GM19240 (cell line): ENCODE results near the gene HACD3.

Experiments
- DNase-seq: peaks from one replicate; pipeline ENCODE4 v3.0.0; 2011; ENCODE audit warnings: low spot score; ENCODE audit not compliant: insufficient read length

Gene HACD3

DNA sequence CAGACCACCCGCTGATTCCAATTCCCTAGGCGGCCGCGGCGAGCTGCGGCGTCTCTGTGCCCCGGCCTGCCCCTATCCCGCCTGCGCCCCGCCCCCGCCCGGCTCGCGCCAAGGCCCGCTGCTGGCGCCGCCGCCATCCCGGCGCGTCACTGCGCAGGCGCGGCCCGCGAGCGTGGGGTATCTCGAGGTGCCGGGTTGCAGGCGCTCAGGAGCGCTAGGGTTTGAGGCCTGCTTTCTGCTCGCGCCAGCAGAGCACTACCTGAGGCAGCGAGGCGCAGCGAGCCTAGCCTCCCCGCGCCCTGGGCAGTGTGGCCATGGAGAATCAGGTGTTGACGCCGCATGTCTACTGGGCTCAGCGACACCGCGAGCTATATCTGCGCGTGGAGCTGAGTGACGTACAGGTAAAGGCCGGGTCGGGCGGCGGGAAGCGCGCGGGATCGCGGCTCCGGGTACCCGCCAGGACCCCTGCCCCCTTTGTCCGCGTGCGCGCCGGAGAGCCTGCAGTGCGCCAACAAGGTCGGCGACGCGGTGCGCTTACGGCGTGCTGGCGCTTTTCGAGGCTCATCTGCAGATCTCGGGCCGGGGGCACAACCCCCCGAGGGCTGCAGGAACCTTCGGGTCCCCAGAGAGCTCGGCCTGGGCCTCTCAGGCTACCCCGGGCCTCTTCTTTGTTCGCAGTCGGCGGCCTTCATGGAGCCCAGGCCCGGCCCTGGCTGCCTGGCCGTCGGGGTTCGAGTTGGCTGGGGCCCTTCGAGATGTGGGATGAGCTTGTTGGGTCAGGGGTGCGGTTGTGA, at the start of gene HACD3:
TSS of gene HACD3 (plus strand) at position 146 of the 794 bp plus-strand sequence. CDS start at position 315, 169 bp downstream.
- peak; percentile 83 for DNase-seq

- no peak for DNase-seq
These were observed 45.4 kb upstream of the HACD3 start for GRCh38 chr15:65484876-65485275.

DNA sequence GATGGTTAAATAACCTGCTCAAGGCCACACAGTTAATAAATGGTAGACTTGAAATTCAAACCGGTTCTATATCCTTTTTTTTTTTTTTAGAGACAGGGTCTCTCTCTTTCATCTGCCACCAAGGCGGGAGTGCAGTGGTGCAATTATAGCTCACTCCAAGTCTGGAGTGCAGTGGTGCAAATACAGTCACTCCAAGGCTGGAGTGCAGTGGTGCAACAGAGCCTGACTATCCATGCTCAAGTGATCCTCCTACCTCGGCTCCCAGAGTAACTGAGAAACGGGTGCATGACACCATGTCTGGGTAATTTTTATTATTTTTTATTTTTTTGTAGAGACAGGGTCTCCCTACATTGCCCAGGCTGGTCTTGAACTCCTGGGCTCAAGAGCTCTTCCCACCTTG, 36.2 kb upstream of the HACD3 start:
- DNase-seq, result no peak

- no peak for DNase-seq
These were observed 20.9 kb upstream of the HACD3 start for GRCh38 chr15:65509321-65509720.

DNA sequence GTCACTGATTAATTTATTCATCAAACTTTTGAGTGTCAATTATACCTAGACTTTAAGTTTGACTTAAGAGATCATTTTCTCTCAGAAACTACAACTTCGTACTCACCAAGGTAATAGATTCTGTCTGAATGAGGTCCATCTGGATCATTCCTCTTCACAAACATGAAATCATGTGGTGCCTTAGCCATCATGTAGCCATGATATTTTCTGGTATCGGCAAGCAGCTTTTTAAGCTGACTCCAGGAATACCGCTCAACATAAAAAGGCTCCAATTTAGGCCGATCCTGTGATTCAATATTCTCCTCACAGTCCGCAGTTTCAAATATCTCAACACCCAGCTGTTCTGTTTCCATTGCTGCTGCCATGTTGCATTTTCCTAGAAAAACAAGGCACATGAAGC, 18.1 kb upstream of the HACD3 start:
- DNase-seq, result no peak

DNA sequence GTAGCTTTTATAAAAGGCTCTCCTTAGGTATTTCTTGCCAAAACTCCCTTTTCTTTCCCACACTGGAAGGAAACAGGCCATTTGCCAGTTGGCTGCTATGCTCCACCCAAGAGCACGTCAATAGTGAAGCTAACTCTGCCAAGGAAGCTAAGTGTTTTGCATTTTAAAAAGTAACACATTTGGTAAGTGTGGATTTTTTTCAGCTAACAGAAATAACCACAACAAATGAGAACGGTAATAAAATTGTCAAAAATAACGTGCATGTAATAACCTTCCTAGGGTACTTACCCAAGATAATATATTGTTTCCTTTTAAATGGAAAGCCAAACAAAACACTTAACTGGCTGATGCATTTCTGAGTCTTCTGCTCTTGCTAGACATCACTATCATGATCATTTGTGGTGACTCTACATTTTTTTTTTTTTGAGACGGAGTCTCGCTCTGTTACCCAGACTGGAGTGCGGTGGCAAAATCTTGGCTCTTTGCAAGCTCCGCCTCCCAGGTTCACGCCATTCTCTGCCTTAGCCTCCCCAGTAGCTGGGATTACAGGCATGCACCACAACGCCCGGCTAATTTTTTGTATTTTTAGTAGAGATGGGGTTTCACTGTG, 17.4 kb upstream of the HACD3 start:
- no peak for DNase-seq

- peak; percentile 81 for DNase-seq
These were observed 13.0 kb upstream of the HACD3 start, which contains the start of gene DPP8 for GRCh38 chr15:65516997-65517865. TSS of gene DPP8 (minus strand) at chr15:65517689. CDS start at chr15:65512553, 5,136 bp downstream.

- no peak for DNase-seq
These were observed 12.4 kb upstream of the HACD3 start for GRCh38 chr15:65517866-65518207.

DNA sequence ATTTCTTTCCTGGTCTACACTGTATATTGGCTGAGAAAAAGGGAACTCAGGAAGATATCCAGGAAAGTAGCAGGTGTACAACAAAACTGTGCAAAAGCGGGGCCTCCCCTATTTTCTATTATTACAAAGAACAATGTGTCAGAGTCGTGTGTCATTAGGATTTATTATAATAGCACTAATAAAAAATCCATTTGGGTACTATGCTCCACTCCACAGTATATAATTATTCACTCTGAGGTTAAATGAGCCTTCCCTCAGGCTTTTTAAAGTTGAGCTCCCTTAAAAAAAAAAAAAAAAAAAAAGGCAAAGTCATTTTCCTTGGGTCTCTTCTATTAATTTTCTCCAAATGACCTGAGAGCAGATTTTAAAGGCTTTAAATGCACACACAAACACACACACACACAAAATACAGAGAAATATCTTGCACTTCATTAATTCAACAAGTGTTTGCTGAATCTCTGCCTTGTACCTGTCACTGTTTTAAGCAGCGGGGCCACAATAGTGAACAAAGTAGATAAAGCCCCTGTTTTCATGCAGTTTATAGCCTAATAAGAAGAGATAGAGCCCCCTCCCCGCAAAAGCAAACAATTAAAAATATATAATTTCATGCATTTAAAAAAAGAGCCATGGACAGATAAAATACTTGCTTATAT, 11.5 kb upstream of the HACD3 start:
- DNase-seq, result no peak

DNA sequence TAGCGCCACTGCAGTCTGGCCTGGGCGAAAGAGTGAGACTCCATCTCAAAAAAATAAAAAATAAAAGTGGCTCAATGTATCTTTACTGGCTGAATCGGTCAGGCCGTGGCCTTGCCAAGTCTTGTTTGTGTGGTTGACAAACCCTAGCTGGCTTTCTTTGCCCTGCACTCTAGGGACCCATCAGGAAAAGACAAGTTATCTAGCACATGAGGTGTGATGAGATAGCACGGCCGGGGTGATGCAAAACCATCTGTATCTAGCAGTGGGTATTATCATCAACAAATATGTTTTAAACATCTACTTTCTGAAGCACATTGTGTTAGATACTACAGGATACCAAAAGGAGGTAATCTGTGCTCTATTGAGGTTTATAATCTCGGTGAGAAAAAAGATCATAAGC, 8.9 kb upstream of the HACD3 start:
- no peak for DNase-seq

DNA sequence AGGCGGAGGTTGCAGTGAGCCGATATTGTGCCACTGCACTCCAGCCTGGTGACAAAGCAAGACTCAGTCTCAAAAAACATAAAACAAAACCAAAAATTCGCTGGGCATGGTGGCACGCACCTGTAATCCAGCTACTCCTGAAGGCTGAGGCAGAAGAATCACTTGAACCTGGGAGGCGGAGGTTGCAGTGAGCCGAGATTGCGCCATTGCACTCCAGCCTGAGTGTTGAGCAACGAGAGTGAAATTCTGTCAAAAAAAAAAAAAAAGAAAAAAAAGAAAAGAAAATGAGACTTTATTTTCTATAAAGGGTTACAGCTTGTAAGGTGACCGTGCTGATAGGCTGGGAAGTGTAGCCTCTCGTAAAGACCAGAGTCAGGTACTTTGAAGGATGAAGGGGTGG, 6.0 kb upstream of the HACD3 start:
- DNase-seq, result no peak

GRCh38 chr15:65525622-65526021, 4.6 kb upstream of the HACD3 start:
- no peak for DNase-seq

DNA sequence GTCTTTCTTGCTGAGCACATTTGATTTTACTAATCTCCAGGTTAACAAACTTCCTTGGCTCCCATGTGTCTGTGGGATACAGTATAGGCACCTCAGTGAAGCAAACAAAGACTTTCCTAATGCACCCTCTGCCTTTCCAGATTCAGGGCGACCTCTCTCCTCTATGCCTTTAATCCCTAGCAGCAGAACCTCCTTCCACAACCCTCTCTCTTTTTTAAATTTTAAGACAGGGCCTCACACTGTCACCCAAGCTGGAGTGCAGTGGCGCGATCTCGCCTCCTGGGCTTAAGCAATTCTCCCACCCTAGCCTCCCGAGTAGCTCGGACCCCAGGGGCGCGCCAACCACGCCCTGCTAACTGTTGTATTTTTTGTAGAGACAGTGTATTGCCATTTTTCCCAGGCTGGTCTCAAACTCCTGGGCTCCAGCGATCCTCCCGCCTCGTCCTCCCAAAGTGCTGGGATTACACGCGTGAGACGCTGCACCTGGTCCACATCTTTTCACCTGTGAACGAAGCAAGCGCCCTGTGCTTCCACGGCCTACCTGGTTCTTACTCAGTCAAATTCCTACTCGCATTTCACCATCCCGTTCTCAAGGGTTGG, 1.7 kb upstream of the HACD3 start:
- no peak for DNase-seq

- DNase-seq, result no peak
These were observed 423 bp upstream of the HACD3 start for GRCh38 chr15:65529762-65530317.

DNA sequence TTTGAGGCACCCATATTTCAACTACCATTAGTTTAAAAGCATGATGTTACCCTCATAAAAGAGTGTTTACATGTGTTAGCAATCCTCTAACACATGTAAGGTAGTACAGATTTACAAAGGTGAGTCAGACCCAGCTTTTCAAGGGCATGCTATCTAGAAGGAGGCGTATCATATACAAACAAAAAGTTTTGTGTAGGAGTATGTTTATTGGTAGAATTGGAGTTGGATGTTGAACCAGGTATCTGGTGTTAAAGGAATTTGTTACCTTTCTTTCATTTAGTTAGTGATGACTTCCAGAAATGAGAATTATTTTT, 2.4 kb downstream of the HACD3 start:
- DNase-seq, result no peak

GRCh38 chr15:65533057-65533756, 2.9 kb downstream of the HACD3 start:
- DNase-seq, result no peak

DNA sequence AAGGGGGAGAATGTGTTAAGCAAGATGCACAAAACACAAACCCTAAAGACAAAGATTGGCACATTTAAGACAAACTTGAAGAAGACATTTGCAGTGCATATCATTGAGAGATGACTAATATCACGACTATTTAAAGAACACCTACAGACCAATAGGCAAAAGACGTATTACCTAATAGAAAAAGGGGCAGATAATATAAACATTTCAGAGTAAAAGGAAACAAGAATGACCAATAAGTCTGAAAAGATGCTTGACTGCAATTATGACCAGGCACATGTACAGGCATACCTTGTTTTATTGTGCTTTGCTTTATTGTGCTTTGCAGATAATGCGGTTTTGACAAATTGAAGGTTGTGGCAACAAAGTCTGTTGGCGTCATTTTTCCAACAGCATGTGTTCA, 4.9 kb downstream of the HACD3 start:
- no peak for DNase-seq

DNA sequence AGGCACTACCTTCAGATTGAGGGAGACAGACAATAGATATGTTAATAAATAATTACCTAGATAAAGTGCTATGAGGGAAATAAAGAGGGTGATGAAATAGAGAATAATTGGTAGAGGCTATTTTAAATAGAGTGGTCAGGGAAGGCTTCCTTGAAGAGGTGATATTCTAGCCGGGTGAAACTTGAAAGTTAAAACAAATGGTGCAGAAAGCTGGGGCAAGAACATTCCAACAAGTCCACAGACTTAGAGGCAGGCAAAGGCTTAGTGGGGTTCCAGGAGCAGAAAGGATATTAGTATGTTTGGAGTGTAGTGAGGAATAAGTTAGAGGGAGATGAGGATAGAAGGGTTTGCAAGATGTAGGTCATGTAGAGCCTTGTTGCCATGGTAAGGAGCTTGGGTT, 10.1 kb downstream of the HACD3 start:
- DNase-seq, result no peak

- DNase-seq, result no peak
These were observed 11.1 kb downstream of the HACD3 start for GRCh38 chr15:65541231-65541820.

- no peak for DNase-seq
These were observed 17.6 kb downstream of the HACD3 start for GRCh38 chr15:65547841-65548240.
